HepG2 (cell line): ENCODE data around the gene TOB1. TPM values are rescaled to one million over a fixed set of nuclear protein-coding genes. Genes with fewer than 3 reads are reported as not detected.

Experiments
- ARNT ChIP-seq: fragments of 450-650 bp; IDR thresholded peaks from 2 replicates; pipeline ENCODE4 v1.6.1; 2017
- FOXK2 ChIP-seq: fragments of 450-650 bp; IDR thresholded peaks from 2 replicates; pipeline ENCODE4 v1.6.1; 2016
- JUNB ChIP-seq: sonication (generic); formaldehyde crosslinking; IDR thresholded peaks from 2 replicates; pipeline ENCODE4 v1.8.0; 2022; ENCODE audit warnings: missing genetic modification reagents, mild to moderate bottlenecking, borderline replicate concordance
- MIXL1 ChIP-seq: IDR thresholded peaks from 2 replicates; pipeline ENCODE4 v1.6.1; 2016
- NR2F2 ChIP-seq: IDR thresholded peaks from 2 replicates; pipeline ENCODE4 v1.6.1; 2012; ENCODE audit warnings: low read depth, inconsistent platforms, borderline replicate concordance
- RAD51 ChIP-seq: fragments of 450-650 bp; IDR thresholded peaks from 2 replicates; pipeline ENCODE4 v1.6.1; 2016; ENCODE audit warnings: borderline replicate concordance
- SP5 ChIP-seq: IDR thresholded peaks from 2 replicates; pipeline ENCODE4 v1.6.1; 2016; ENCODE audit warnings: low read depth, borderline replicate concordance
- TRIM24 ChIP-seq: sonication (generic); formaldehyde crosslinking; IDR thresholded peaks from 2 replicates; pipeline ENCODE4 v1.8.0; 2022; ENCODE audit warnings: mild to moderate bottlenecking, missing genetic modification reagents
- ZFX ChIP-seq: sonication (generic); formaldehyde crosslinking; IDR thresholded peaks from 2 replicates; pipeline ENCODE4 v1.4.0; 2020; ENCODE audit warnings: mild to moderate bottlenecking, low read depth, missing genetic modification reagents, moderate library complexity
- ZNF160 ChIP-seq: sonication (generic); formaldehyde crosslinking; IDR thresholded peaks from 2 replicates; pipeline ENCODE4 v1.8.0; 2022; ENCODE audit warnings: mild to moderate bottlenecking, inconsistent platforms, missing genetic modification reagents
- ZNF354B ChIP-seq: sonication (generic); formaldehyde crosslinking; IDR thresholded peaks from 2 replicates; pipeline ENCODE4 v1.8.0; 2022; ENCODE audit warnings: mild to moderate bottlenecking, missing genetic modification reagents
- ZNF441 ChIP-seq: sonication (generic); formaldehyde crosslinking; IDR thresholded peaks from 2 replicates; pipeline ENCODE4 v1.7.0; 2021; ENCODE audit warnings: missing genetic modification reagents, borderline replicate concordance
- ZNF468 ChIP-seq: sonication (generic); formaldehyde crosslinking; IDR thresholded peaks from 2 replicates; pipeline ENCODE4 v1.8.0; 2022; ENCODE audit warnings: mild to moderate bottlenecking, moderate library complexity, missing genetic modification reagents
- ZNF549 ChIP-seq: sonication (generic); formaldehyde crosslinking; IDR thresholded peaks from 2 replicates; pipeline ENCODE4 v1.5.0; 2020; ENCODE audit warnings: missing genetic modification reagents
- ZNF550 ChIP-seq: sonication (generic); formaldehyde crosslinking; IDR thresholded peaks from 2 replicates; pipeline ENCODE4 v1.4.0; 2020; ENCODE audit warnings: mild to moderate bottlenecking, missing genetic modification reagents, borderline replicate concordance
- ZNF629 ChIP-seq: sonication (generic); formaldehyde crosslinking; conservative IDR thresholded peaks from 2 replicates; pipeline ENCODE4 v1.5.0; 2020; ENCODE audit warnings: missing genetic modification reagents
- polyA plus RNA-seq, 8 experiments: library from polyadenylated mRNA; depleted of rRNA in 3 of 8; stranded (reverse) in 7 of 8; unstranded in 1 of 8; fragments of >200 nt; fragmentation: Illumina TruSeq in 4 of 8; extraction: Trizol in 4 of 8; gene quantifications; 2 replicates each; pipeline versions ENCODE4 v1.2.1 to v1.2.3, GENCODE V29; 2011 to 2016; ENCODE audit warnings: low read depth in 4 of 8, missing spikeins in 1 of 8, mixed read lengths in 1 of 8; ENCODE audit not compliant: insufficient read depth in 1 of 8
- total RNA-seq, 5 experiments: library from RNA; depleted of rRNA; stranded (reverse); fragments of >200 nt; fragmentation: Illumina TruSeq; extraction: Trizol; gene quantifications; 2 replicates each; pipeline ENCODE4 v1.2.3, GENCODE V29; 2016; ENCODE audit warnings: low read depth in 1 of 5
- TF ChIP-seq, protein P1 (sequence below): sonication (generic); formaldehyde crosslinking; IDR thresholded peaks from 2 replicates; pipeline ENCODE4 v1.8.1; 2023; ENCODE audit warnings: mild to moderate bottlenecking, missing genetic modification reagents
- TF ChIP-seq, protein P2 (sequence below): sonication (generic); formaldehyde crosslinking; IDR thresholded peaks from 2 replicates; pipeline ENCODE4 v1.4.0; 2020; ENCODE audit warnings: mild to moderate bottlenecking, low read depth, missing genetic modification reagents
- TF ChIP-seq, protein P3 (sequence below): sonication (generic); formaldehyde crosslinking; IDR thresholded peaks from 2 replicates; pipeline ENCODE4 v1.5.1; 2020; ENCODE audit warnings: missing genetic modification reagents, mild to moderate bottlenecking, borderline replicate concordance
- TF ChIP-seq, protein P4 (sequence below): sonication (generic); formaldehyde crosslinking; IDR thresholded peaks from 2 replicates; pipeline ENCODE4 v1.4.0; 2020; ENCODE audit warnings: low read depth, mild to moderate bottlenecking, missing genetic modification reagents
- TF ChIP-seq, protein P5 (sequence below): sonication (generic); formaldehyde crosslinking; IDR thresholded peaks from 2 replicates; pipeline ENCODE4 v1.8.1; 2023; ENCODE audit warnings: mild to moderate bottlenecking, inconsistent platforms, moderate library complexity, missing genetic modification reagents, borderline replicate concordance
- TF ChIP-seq, protein P6 (sequence below): sonication (generic); formaldehyde crosslinking; IDR thresholded peaks from 2 replicates; pipeline ENCODE4 v1.8.0; 2022; ENCODE audit warnings: mild to moderate bottlenecking, missing genetic modification reagents, borderline replicate concordance

The TOB1 gene
- total and polyA plus RNA-seq, 2 of the 13 experiments (the other 11 are each of a cell fraction or from before 2014, with no cell fraction given) = 21.9 to 57.7 TPM

DNA sequence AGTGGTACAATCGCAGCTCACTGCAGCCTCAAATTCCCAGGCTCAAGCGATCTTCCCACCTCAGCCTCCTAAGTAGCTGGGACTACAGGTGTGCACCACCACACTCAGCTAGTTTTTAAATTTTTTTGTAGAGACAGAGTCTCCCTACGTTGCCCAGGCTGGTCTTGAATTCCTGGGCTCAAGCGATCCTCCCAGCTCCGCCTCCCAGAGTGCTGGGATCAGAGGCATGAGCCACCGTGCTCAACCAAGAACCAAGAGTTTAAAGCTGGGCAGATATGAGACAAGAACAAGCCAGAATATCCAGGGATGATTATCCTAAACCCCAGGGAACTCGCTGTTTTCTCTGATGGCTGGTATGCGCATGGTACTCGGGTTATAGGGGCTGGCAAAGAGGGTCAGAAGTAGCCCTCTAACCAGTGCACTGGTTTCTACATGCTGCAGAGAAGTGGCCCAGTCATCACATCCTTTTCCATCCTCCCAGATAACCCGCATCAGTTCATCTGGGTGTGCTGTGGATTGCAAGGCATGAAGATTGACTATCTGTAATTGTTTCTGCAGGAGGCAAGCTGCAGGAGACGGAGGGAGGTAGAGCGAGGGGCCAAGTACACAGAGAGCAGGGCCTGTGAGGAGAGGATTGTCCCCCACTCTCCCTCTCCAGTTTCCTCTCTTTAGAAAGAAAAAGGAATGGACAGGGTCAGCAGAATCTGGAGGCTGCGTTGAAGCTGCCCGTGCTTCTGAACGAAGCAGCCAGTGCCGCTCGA is 33.6 kb upstream of the TOB1 start (continued):
- TF ChIP-seq, protein P1, sequence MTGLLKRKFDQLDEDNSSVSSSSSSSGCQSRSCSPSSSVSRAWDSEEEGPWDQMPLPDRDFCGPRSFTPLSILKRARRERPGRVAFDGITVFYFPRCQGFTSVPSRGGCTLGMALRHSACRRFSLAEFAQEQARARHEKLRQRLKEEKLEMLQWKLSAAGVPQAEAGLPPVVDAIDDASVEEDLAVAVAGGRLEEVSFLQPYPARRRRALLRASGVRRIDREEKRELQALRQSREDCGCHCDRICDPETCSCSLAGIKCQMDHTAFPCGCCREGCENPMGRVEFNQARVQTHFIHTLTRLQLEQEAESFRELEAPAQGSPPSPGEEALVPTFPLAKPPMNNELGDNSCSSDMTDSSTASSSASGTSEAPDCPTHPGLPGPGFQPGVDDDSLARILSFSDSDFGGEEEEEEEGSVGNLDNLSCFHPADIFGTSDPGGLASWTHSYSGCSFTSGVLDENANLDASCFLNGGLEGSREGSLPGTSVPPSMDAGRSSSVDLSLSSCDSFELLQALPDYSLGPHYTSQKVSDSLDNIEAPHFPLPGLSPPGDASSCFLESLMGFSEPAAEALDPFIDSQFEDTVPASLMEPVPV (CRISPR knock-in tag) = no peak
- no peak for TF ChIP-seq ZNF549 (CRISPR knock-in tag)
- TF ChIP-seq ZNF550 (CRISPR knock-in tag) = no peak
- 0 out of 2 replicates have a peak, but pooled peaks have one; percentile 18 for TF ChIP-seq SP5
- TF ChIP-seq, protein P2, sequence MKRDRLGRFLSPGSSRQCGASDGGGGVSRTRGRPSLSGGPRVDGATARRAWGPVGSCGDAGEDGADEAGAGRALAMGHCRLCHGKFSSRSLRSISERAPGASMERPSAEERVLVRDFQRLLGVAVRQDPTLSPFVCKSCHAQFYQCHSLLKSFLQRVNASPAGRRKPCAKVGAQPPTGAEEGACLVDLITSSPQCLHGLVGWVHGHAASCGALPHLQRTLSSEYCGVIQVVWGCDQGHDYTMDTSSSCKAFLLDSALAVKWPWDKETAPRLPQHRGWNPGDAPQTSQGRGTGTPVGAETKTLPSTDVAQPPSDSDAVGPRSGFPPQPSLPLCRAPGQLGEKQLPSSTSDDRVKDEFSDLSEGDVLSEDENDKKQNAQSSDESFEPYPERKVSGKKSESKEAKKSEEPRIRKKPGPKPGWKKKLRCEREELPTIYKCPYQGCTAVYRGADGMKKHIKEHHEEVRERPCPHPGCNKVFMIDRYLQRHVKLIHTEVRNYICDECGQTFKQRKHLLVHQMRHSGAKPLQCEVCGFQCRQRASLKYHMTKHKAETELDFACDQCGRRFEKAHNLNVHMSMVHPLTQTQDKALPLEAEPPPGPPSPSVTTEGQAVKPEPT (CRISPR knock-in tag) = no peak
- no peak for TF ChIP-seq ZNF160
- no peak for TF ChIP-seq MIXL1 (CRISPR knock-in tag)
- TF ChIP-seq ZNF354B (CRISPR knock-in tag) = no peak
- no peak for TF ChIP-seq FOXK2
- no peak for TF ChIP-seq RAD51
- TF ChIP-seq, protein P3, sequence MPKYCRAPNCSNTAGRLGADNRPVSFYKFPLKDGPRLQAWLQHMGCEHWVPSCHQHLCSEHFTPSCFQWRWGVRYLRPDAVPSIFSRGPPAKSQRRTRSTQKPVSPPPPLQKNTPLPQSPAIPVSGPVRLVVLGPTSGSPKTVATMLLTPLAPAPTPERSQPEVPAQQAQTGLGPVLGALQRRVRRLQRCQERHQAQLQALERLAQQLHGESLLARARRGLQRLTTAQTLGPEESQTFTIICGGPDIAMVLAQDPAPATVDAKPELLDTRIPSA (CRISPR knock-in tag) = no peak
- no peak for TF ChIP-seq ZNF468
- peak; percentile 46; the same call in 1 of the 2 replicates for TF ChIP-seq ZFX (CRISPR knock-in tag)
- no peak for TF ChIP-seq ZNF629 (CRISPR knock-in tag)
- TF ChIP-seq ZNF441 = 0 out of 2 replicates have a peak, but pooled peaks have one; percentile 19
- TF ChIP-seq, protein P4, sequence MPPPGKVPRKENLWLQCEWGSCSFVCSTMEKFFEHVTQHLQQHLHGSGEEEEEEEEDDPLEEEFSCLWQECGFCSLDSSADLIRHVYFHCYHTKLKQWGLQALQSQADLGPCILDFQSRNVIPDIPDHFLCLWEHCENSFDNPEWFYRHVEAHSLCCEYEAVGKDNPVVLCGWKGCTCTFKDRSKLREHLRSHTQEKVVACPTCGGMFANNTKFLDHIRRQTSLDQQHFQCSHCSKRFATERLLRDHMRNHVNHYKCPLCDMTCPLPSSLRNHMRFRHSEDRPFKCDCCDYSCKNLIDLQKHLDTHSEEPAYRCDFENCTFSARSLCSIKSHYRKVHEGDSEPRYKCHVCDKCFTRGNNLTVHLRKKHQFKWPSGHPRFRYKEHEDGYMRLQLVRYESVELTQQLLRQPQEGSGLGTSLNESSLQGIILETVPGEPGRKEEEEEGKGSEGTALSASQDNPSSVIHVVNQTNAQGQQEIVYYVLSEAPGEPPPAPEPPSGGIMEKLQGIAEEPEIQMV (CRISPR knock-in tag) = no peak
- TF ChIP-seq JUNB = no peak
- TF ChIP-seq, protein P5, sequence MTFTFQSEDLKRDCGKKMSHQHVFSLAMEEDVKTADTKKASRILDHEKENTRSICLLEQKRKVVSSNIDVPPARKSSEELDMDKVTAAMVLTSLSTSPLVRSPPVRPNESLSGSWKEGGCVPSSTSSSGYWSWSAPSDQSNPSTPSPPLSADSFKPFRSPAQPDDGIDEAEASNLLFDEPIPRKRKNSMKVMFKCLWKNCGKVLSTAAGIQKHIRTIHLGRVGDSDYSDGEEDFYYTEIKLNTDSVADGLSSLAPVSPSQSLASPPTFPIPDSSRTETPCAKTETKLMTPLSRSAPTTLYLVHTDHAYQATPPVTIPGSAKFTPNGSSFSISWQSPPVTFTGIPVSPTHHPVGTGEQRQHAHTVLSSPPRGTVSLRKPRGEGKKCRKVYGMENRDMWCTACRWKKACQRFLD (CRISPR knock-in tag) = no peak
- no peak for TF ChIP-seq TRIM24 (CRISPR knock-in tag)
- TF ChIP-seq ARNT = no peak
- TF ChIP-seq NR2F2 = no peak
- TF ChIP-seq, protein P6, sequence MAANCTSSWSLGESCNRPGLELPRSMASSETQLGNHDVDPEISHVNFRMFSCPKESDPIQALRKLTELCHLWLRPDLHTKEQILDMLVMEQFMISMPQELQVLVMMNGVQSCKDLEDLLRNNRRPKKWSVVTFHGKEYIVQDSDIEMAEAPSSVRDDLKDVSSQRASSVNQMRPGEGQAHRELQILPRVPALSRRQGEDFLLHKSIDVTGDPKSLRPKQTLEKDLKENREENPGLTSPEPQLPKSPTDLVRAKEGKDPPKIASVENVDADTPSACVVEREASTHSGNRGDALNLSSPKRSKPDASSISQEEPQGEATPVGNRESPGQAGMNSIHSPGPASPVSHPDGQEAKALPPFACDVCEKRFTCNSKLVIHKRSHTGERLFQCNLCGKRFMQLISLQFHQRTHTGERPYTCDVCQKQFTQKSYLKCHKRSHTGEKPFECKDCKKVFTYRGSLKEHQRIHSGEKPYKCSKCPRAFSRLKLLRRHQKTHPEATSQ (CRISPR knock-in tag) = no peak
